Subcutaneous preadipocyte (primary cell): Measurements from ENCODE around the gene FAM43B. TPM values are rescaled to one million over a fixed set of nuclear protein-coding genes. Genes with fewer than 3 reads are reported as not detected.

Experiments used
- total RNA-seq: library from RNA; depleted of rRNA; stranded (reverse); fragments of >200 nt; gene quantifications from 2 replicates; pipeline ENCODE4 v1.2.3, GENCODE V29; 2012

The FAM43B gene, protein sequence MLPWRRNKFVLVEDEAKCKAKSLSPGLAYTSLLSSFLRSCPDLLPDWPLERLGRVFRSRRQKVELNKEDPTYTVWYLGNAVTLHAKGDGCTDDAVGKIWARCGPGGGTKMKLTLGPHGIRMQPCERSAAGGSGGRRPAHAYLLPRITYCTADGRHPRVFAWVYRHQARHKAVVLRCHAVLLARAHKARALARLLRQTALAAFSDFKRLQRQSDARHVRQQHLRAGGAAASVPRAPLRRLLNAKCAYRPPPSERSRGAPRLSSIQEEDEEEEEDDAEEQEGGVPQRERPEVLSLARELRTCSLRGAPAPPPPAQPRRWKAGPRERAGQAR
- under 0.01 TPM in 1 of 2 replicates, not detected in the other for total RNA-seq

DNA sequence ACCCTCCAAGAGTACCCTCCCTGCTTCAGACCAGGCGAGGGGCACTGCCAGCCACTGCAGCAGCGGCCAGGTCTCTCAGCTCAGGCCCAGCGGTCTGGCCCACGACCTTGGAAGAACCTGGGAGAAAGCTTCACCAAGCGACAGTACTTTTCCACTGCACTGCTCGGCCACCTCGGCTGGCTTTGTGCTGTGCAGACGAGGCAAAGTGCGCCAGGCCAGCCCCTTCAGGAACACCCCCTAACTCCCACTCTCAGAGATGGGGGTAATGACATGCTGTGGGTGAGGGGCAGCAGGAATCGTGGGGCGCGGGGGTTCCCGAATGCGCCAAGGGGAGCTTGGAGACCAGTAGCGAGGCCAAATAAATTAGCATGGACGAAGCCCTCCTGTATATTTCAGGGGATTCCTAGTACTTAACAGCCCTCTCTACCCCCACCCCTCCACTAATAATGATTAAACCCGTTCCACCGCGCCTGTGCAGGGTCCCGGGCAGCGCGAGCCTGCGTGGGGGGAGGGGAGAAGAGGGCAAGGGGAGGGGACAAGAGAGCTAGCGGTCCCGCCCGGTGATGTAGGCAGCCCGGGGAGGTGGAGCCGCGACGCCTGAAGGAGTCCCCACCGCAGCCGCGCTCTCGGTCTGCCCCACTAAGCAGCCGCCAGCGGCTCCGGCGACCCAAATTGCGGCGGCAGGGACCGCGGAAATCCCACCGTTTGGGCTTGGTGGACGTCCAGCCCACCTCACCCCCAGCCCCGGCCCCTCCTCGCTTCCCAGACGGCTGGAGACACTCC lies at the start of gene FAM43B:
FAM43B (plus strand) TSS at position 629 of the 783 bp plus-strand sequence. CDS start 401 bp downstream, outside the sequence.

DNA sequence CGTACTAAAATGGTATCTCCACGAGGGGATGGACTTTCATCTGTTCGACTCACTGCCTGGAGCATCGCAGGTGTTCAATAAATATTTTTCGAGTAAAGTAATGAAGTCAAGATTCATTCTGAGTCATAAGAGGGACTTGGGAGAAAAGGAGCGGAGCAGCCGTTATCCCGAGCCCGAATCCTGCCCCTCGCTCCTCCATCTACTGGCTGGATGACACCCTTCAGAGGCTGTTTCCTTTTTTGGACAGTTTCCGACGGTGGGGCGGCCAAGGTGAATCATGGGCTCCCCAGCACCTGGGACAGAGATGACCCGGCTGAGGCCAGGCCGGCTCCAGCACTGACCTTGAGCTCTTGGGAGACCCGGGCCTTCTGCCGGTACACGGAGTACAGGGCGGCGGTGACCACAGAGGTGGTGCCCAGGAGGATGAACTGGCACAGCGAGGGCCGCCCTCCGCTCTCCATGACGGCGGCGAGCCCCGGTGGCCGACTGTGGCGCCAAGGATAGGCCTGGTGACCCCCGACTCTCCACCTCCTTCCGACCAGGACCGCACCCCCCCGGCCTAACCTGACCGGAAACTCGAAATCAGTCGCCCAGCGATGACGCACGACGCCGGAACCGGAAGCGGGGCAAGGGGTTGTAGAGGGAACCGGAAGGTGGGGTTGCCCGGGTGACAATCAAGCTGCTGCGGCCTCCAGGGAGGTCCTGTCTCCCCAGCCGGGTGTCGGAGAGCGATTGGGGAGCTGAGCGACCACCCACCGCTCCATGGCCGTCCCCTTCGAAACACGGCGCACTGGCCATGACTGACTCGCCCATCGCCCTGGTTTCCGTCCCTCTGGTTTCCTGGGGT lies 44.6 kb upstream of the FAM43B start, which contains the start of gene MUL1:
MUL1 (minus strand) TSS at position 588 of the 847 bp plus-strand sequence; CDS start at position 461, 127 bp downstream.

GRCh38 chr1:20588634-20589225 lies 36.4 kb downstream of the FAM43B start, which contains the start of gene CDA:
Gene CDA (plus strand): TSS chr1:20589097. CDS start chr1:20589130, 33 bp downstream.

Other genes starting within 250 kb of the FAM43B start
- 19.0 and 20.2 TPM in 2 replicates for gene CAMK2N1, start 66.4 kb upstream of the FAM43B start, total RNA-seq
- 20.6 and 25.0 TPM in 2 replicates for gene MUL1, start 44.4 kb upstream of the FAM43B start, total RNA-seq
- 2.0 and 2.6 TPM in 2 replicates for gene CDA, start 36.5 kb downstream of the FAM43B start, total RNA-seq
- 34.2 and 38.9 TPM in 2 replicates for gene PINK1, start 80.9 kb downstream of the FAM43B start, total RNA-seq
- gene DDOST, start 108.8 kb downstream of the FAM43B start, total RNA-seq, result 200 and 220 TPM in 2 replicates
- 0.20 TPM in 1 of 2 replicates, not detected in the other for gene KIF17, start 165.4 kb downstream of the FAM43B start, total RNA-seq
- 1.8 and 3.1 TPM in 2 replicates for gene SH2D5, start 180.1 kb downstream of the FAM43B start, total RNA-seq
- 193 and 204 TPM in 2 replicates for gene HP1BP3, start 234.7 kb downstream of the FAM43B start, total RNA-seq